GM19025 (cell line): Measurements from ENCODE around the gene ROBO2.

Experiments
- ATAC-seq: cut with Tn5 transposase; IDR thresholded peaks from one replicate; pipeline ENCODE4 v1.9.1; 2021; ENCODE audit warnings: mild to moderate bottlenecking, low read depth, moderate library complexity; ENCODE audit not compliant: unreplicated experiment

Gene ROBO2

DNA sequence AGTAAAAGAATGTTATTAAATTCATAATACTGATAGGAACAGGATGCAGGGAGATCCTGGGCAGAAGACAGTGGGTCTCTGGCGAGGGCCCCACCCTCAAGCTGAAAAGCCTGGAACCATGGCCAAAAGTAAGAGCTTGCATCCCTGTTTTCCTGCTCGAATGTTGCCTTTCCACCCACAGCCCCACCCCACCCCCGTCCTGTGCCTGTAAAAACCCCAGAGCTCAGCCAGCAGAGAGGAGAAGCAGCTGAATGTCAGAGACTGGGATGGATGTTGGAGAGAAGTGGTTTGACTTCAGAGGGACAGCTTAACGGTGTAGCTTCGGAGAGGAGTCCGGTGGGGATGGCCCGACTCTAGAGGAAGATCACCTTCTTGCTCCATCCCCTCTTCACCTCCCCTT lies 207.9 kb downstream of the ROBO2 start:
- ATAC-seq, result no peak

DNA sequence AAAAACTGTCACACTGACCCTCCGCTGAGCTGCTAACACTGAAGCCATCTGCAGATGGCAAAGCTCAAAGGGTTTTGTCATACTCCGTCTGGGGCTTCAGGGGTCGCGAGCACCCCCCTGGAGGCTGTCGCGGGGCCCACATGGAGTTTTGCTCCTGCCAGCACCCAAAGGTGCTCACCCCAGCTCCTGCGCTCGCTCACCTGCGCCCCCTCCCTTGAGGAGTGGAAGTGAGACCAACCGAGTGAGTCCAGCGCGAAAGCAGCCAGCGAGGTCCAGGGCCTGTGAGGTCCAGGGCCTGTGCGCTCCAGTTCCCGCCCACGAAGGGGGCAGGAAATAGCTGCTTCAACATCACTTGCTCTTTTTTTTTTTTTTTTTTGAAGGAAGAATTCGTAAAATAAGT lies 208.5 kb downstream of the ROBO2 start:
- no peak for ATAC-seq

DNA sequence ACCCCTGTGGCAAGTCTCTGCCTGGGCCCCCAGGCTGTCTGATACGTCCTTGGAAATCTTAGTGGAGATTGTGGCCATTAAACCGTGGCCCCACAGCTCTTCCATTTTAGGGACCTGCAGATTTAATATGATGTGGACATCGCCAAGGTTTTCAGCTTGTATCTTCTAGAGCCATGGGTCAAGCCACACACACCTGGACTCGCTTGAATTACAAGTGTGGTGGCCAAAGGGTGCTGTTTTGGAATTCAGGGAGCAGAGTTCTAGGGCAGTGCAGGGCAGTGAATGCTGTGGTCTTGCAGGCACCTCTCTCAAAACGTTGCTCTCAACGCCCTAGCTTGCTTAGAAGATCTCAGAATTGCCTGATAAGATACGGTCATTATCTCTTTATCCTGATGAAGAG lies 211.2 kb downstream of the ROBO2 start:
- no peak for ATAC-seq

DNA sequence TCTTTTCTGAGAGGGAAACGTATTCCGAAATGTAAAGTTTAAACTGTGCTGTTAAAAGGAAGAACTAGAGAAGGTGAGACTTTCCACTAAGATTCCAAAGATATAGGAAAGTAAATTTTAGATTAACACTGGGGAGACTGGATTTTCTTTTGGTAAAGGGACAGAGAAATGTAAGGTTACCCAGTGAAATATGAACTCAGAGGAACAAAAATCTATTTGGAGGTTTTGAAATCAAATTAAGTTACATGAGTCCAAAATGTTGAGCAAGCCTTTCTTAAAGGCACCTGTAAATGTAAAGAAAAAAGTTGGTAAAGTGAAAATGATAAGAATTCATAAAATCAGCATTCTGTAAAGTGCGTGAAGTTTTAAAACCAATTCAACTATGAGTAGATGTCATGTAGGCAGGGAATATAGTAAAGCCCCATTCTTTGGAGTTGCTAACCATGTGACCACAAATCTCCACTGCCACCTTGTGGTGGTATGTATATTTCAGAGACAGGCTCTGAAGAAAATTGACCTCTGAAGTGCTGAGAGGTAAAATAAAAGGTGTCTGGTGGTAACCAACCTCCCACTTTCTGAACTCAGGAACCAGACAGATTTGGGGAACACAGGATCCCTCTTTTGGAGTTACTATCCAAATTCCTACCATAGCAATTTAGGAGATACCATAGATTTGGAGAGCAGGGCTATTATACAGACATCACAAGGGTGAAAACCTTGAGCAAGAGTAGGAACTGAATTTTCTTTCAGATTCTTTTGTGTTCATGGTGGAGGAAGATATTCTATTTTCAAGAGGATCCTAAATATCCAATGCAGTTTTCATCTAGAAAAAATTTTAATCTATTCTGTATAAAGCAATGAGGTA lies 215.3 kb downstream of the ROBO2 start:
- ATAC-seq, result no peak

DNA sequence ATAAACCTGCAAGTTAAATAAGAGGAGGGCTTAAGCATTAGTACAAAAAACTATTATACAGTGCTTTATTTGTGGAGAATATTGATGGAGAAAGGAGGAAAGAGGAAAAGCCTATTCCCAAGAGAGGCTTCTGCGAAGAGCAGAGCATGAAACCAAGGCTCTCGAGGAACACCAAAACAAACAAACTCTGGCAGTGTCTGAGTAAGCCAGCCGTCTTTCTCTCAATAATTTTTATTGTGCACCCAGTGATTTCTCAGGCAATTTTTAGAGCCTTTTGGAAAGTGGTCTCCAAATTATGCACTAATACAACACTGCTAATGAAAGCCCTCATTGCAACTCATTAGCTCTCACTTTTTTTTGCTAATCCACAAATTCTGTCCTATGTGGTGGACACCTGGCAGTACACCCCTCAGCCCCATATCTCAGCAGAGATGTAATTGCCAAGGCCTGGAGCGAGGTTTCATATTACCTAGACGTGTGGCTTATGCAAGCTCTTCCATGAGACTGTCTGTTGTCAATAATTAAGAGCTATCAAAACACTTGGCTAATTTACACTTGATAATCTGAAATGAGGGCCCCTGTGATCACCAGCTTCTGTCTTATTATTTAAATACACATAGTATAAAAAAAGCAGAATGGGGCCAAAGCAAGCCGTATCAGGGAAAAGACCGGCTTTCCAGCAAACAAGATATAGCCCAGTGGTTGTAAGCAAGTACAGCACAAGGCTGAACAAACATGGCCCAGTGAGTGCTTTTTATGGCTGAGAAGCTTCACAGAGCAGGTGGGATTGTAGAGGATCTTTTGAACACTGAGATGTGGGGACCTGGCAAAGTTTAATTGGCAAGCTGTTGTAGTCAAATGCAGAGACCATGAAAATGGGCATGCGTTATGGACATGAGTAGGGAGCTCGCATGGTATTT lies 216.9 kb downstream of the ROBO2 start:
- no peak for ATAC-seq

DNA sequence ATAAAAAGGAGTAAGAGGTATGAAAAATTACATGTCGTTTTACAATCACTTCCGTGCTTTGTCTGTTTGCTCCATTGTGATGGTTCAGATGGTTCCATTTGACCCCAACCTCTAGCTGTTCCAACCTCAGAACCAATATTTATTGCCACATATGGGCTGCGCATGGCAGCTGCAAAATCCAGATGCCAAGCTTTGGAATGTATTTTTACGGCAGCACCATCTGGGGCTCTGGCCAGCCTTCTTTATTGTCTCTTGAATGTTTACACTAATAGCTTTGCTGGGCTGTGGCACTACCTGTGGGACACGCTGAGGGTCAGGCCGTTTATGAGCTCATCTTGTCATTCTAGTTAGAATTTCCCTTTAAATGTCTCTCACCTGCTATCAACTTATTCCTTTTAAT lies 219.8 kb downstream of the ROBO2 start:
- no peak for ATAC-seq

DNA sequence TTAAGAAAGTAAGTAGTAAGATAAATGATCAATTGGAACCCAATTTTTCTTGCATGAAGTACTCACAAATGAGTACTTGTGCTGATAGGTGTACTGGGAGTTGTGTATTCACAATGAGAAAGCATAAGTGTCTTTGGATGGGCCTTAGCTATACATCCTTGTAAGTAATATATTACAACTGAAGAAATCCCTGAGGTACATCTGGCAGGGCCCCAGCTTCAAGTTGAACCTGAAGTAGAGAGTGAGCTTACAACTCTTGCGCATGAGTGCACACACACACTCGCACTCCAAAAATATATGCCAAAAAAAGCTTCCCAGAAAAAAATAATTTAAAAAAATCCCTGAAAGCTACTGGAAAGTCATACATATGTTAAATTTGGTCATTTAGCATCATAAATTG lies 222.5 kb downstream of the ROBO2 start:
- ATAC-seq, result no peak

DNA sequence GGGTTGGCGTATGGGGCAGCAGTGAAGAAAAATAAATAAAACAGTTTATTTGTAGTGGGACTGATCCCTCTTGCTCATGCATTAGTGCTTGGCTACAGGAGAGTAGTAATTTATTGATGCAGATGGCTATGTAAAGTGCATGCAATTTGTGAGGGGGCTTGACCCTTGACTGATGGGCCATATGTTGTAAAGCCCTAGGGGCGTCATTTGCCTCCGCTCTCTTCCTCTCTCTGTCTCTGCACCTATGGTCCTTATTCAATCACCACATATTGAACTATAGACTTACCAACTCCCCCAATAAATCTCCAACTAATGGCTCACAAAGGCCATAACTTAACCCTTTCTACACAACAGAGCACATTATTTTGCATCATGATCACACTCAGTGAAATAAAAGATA lies 227.7 kb downstream of the ROBO2 start:
- no peak for ATAC-seq

DNA sequence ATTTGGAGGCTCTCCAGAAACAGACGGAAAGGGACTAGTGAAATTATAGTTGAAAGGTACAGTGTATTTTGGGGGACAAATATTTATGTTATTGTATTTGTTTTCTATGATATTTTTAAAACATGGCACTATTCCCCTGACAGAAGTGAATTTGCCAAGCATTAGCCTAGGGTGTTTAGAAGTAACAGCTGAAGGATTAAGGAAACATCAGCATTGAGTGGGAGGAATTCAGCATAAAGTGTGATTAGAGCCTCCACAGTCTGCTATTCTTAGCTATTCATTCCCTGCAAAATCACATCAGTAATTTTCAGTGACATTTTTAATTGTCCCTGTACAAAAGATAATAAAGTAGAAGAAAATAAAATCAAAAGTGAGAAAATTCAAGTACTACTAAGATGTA lies 231.4 kb downstream of the ROBO2 start:
- no peak for ATAC-seq

DNA sequence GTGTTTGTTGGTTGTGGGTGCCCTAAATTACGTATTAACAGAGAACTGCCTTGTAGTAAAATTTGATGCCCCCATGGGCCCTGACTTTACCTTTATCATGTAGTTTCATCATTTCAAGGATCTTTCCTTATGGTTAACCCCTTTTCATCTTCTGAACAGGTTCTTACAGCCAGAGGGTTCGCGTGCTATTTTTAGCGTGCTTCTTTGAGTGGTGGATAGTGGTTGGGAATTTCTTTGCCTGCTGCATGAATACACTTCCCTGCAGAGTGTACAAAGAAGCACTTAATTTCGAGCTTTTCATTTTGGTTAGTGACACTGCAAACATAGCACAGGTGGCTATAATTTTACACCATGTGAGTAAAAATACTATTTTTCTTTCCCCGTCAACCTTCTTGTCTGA lies 231.8 kb downstream of the ROBO2 start:
- no peak for ATAC-seq

DNA sequence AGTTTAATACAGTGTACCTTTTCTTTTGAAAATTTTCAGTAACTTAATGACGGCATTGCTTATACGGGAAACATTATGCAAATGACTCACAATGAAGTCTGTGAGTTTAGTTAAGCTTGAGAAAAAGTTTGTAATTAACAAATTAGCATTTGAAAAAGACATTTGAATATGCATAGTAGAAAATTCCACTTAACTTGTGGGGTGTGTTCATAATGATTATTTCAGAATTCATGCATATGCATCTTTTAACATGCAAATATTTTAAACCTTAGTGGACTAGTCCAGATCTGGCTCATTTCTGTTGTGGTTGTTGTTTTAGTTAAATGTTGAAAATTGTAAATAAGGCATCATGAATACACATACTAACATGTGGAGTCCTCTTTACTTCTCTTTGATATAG lies 239.4 kb downstream of the ROBO2 start:
- ATAC-seq, result no peak

DNA sequence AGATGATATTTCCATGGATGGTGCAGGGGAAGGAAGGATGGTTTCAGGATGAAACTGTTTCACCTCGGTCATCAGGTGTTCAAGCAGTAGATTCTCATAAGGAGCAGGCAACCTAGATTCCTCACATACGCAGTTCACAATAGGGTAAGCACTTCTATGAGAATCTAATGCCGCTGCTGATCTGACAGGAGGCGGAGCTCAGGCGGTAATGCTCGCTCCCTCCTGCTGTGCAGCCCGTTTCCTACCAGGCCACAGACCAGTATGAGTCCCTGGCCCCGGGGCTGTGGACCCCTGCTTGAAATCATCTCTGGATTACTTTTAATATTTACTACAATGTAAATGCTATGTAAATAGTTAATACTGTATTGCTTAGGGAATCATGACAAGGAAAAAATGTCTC lies 241.8 kb downstream of the ROBO2 start:
- no peak for ATAC-seq

DNA sequence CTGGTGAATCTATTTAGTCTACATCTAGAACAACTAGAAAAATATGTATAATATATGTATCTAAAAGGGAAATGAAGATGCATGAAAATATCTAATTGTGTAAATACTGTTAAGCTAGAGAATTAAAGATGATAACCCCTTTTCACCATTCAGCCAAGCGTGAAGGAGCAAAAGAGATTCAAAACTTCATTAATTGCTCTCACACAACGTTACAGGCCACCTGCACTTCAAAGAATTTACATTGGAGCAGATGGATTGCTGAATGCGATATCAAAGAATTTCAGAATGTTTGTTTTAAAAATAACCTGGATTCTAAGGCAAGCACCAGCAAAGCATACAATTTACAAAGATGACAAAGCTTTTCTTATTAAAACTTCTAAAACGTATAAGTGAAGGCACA lies 243.2 kb downstream of the ROBO2 start:
- no peak for ATAC-seq

DNA sequence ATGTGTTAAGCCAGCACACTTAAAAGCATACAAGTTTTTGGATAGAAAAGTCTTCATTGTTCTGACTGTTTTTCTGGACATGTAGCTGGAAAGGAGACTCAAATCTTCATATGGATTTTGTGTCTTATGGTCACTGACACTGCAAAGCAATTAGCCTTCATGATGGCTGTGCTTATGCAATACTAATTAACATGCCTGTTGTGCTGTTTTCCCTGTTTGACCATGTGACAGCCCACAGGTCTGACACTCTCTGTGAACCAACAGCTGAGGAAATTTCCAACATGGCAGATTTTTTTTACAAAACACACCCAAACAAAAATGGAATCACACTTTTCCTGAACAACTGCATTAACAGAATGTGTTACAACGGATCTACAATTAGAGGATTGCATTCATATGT lies 248.4 kb downstream of the ROBO2 start:
- ATAC-seq, result no peak

DNA sequence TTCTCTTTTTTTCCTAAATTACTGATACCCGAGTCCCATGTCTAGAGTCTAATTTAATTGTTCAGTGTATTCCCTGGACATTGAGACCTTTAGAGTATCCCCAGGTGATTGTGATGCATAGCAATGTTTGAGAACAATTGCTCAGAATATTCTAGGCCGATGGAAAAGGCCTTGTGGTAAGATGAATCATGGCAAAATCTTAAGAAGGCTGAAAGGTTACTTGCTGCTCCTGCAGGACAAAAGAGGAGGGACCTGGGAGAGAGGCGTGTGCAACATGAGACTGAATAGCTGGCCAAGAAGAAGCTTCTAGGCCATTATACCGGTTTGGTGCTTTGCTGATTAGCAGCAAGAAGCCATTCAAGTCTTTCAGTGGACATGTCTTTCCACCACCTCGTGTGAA lies 256.6 kb downstream of the ROBO2 start:
- ATAC-seq, result no peak

DNA sequence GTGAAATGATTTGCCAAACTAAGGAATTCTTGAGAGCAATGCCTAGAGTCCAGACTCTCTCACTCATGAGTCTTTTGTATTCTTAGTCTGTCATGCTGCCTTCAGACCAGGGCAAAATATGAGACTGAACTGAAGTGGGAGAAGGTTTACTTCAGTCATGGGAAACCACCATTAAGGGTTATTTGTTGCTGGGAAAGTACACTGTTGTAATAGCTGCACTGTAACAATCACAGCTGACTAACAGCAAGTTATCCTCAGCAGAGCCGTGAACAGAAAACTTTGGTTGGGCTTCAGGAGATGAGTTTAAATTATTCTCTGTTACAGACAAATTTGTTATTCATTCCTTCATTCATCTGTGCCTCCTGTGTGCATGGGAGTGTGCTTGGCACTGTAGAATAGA lies 258.5 kb downstream of the ROBO2 start:
- ATAC-seq, result no peak

DNA sequence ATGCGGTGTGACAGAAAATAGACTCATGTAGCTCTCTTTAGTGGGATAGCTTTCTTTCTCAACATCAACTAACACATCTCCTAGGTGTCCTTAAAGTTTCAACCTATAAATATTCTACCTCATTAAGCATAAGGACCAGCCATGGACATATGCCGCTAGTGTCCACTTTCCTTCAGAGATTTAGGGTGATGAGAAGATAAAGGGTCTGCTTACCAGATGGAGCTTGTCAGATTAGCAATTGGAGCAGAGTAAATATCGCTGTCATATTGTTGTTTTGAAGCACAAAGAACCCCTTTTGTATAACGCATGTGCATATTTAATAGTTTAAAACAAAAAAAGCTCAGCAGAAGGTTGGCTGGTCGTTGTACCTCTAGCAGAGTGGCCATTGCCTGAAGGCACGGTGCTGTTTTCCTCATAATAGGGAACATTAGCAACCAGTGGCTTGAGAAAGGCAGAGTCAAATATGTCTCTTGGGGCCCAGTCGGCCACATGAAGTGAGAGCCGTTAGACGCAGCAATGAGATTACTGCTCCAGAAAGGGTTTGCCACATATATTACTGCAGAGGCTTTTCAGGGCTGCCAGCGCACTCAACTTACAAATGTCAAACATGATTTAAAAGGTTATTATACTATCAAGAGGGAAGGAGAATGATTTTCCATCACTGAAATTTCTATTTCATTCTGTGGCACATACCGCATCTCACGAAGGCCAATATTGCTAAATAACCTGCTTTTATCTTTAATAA lies 264.2 kb downstream of the ROBO2 start:
- no peak for ATAC-seq

DNA sequence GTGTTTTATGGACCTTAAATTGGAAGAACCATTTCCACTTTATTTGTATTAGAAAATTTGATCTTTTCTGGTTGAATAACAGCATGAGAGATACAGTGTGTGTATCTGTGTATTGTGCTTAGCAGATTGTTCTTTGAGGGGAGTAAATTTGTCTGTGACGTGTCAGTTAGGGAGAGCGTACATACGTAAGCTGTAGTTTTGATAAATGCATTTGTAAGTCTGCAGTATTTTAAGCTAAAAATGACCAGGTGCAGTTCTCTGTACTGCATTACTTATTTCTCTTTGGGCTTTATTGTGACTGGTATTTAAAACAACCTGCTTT lies 264.8 kb downstream of the ROBO2 start:
- ATAC-seq, result no peak

DNA sequence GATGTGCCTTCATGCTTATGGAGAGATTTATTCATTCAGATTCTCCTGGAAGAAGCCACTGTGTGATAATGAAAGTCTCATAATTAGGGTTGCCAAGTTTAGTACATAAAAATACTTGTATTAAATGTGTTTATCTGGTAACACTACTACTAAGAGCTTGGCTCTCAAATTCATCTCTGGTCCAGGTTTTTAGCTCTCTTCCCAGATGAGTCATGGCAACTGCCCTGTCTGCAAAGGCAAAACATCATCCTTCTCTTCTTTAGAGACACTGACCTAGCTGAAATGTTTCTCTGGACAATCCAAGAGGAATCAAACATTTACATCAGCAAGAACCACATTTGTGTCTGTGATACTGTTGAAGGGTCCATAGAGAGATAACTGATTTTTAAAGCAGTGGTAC lies 269.6 kb downstream of the ROBO2 start:
- ATAC-seq, result no peak

DNA sequence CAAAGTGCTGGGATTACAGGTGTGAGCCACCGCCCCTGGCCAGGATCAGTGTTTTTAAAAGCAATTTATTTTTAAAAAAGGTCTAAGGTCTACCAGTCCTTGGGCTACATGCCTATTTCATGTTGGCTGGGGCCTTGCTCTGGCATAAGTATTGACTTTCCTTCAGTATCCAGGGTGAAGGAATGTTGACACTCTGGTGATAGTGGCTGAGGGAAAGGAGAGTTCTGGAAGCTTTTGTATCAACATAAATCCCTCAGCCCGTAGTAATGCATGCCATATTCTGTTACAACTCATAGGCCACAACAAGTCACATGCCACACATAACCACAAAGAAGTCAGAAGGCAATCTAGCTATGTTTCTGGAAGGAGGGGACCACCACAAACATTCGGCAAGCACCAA lies 273.9 kb downstream of the ROBO2 start:
- ATAC-seq, result no peak

DNA sequence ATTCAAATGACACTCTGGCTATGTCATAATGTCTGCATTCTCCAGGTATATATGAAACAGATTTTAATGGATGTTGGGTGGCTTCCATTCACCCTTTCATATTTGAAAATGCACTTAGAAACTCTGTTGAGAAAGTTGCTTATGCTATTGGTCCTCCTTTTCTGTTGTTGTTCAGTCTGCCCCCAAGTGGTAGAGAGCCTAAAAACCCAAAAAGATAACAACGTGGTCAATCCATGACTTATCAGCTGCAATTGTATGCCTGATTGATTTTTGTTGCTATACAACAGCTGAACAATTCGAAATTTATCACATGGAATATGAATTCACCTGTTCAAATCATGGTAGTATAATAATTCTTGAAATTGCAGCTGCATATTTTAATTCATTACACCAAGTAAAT lies 279.8 kb downstream of the ROBO2 start:
- ATAC-seq, result no peak
